ENCODE measurements around the gene UBR3.

UBR3 gene

DNA sequence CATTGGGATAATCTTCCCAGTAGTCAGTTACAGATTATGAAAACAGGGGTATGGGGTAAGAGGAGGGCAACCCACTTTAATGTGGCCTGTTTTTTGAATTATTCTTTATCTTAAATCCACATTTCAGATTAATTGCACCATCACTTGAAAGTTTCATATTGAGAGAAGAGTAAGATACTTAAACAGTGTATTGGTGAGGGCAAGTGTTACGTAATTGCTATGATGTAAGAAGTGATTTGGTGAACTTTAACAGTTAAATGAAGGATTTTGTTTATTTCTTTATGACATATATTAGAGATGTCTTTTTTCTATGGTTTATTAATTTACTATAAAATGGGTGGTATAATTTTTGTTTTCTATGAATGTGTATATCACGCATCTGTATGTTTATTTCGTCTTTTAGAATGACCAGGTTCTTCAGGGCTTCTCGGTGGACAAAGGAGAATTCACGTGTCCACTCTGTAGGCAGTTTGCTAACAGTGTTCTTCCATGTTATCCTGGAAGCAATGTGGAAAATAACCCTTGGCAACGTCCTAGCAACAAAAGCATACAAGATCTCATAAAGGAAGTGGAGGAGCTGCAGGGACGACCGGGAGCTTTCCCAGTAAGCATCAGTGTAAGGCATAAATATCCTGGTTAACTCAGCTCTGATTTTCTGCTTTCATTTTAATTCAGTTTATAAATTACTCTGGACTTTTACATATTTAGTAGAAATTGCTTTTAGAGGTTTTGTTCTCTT is 179.5 kb downstream of the UBR3 start:
- DNase-seq, result no peak

DNA sequence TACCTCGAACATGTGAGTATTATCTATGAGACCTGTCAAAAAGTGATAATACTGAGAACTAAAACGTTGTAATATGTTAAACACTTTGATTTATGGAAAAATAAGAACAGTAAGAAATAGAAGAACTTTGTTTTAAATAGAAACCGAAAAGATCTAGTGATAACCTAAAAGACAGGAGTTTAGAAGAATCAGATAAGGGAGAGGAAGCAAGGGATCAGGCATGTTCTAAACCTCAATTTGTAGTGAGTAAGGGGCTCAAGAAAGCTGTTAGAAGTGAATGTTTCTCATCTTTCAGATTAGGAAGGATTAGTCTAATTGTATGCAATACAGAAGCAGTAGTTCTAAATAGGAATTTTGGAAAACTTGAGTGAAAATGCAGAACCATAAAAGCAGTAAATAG is 182.0 kb downstream of the UBR3 start:
- DNase-seq, result no peak

DNA sequence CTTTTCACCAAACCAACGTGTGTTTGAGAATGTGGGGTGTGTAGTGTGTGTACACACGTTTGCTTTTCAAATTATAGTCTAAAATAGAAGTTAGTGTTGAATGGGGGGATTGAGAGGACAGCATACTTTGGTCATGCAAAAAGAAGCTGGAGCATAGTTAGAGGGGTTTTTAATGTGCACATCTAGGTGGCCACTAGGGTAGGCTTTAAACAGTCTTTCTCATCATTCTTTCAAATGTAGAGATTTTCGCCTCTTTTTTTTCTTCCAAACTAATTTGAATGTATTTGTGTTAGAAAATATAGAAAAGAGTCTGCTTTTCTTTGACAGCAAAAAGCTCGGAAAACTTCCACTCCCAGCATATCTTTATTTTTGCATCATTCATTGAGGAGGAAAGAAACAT is 185.5 kb downstream of the UBR3 start:
- no peak for DNase-seq

DNA sequence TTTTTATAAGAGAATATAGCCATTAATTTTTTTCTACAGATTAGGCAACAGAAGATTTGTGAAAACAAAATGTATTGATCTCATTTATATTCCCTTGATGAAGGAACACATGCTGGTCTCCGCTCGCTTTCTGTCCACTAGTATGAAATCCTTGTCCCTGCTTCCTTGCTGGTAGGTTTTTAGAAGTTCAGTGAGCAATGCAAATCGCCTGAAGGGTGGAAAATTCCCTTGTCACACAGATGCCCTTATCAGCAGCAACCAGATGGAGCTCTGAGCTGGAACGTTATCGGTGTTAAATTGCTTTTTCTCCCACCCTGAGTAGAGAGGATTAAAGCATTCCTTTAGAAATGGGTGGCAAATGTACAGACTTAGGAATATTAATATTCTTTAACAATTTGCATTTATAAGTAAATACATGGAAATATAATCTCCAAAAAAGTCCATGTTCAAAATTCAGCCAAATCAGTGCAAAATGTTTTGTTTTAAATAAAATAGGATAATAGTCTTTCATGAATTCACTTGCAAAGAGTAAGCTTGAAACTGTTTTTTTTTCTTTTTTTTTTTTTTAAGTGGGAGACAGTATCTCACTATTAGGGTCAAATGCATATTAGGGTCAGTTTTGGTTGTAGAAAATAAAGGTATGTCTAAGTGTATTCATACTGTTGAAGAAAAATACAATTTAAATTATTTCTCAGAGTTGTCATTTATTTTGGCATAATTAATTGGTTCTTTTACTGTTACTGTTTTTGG is 186.7 kb downstream of the UBR3 start:
- no peak for DNase-seq

DNA sequence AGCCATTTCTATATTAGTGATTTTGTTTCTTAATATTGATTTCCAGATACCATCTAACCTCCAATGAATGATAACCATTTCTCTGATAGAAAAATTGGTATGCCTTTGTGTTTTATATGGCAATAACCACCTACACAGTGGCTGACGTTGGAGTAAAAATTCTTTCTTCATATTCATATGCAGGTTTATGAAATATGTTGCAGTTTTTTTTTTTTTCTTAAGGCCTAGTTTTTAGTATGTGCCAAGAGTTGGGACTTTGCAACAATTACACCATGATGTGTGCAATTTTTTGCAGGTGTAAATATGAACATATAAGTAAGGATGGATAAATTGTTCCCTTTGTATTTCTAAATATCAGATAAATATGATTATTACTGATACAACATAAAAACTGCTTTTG is 187.5 kb downstream of the UBR3 start:
- no peak for DNase-seq

DNA sequence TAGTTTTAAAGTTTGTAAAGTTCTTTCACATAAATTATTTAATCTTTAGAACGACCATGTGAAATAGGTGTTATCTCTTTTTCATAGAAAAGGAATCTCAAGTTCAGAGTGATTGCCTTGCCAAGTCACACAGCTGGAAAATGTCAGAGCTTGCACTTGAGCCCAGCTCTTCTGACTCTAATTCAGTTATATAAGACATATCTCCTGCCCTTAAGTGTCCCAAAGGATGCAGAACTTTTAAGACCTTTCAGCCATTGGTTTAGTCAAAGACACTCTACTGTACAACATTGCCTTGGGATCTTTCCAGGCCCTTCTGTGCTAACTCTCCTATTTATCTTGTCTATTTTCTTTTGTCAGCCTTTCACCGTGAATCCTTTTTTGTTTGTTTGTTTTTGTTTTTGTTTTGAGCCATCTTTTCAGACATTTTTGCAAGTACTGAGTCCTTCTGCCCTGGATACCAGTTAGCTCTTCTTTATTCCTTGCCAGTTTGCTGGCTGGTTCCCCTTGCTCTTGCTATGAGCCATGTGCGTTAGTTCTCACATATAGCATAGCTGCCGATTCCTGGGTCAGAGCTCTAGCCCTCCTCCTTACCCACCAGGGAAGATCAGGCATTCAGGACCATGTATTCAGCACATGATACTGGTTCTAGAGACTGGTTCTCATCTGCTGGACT is 190.7 kb downstream of the UBR3 start:
- DNase-seq, result no peak

DNA sequence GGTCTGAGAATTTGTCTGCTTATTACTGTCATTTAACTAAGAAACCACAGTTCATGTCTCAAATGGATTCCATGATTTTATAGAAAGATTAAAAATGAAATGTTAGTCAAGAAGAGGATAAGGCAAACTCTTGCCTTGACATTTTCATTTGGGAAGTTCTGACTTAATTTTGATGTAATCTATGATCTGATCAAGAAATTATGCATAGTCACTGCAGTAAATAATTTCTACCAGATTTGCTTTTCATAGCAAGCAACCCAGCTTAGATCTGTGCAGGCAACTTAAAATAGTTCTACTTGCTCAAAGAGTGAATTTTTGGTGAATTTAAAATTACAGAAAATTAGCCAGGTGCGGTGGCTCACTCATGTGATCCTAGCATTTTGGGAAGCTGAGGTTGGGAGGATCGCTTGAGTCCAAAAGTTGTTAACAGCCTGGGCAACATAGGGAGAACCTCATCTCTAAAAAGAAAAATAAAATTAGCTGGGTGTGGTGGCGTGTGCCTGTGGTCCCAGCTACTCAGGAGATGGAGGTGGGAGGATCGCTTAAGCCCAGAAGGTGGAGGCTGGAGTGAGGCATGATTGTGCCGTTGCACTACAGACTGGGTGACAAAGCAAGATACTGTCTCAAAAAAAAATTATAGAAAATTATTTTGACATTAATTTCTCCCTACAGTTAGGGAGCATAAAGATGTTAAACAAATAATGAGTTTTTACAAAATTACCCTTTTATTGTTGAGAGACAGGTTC is 192.0 kb downstream of the UBR3 start:
- DNase-seq, result no peak

DNA sequence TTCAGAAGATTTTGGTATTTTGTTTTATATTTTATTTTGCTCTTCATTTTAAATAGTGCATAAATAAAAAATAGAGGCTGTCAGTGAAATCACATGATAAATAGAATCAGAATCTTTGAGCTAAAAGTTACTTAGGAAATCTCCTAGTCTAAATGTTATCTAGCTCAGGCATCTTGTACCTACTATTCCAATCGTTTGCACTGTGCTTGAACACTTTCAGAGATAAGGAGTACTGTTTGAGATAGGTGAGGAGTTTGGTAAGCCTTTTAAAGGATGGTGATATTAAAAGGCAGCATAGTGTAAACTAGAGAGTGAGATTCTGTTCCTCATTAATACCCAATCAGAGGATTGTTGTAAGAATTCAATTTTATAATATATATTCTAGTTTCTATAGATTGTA is 193.5 kb downstream of the UBR3 start:
- DNase-seq, result no peak

DNA sequence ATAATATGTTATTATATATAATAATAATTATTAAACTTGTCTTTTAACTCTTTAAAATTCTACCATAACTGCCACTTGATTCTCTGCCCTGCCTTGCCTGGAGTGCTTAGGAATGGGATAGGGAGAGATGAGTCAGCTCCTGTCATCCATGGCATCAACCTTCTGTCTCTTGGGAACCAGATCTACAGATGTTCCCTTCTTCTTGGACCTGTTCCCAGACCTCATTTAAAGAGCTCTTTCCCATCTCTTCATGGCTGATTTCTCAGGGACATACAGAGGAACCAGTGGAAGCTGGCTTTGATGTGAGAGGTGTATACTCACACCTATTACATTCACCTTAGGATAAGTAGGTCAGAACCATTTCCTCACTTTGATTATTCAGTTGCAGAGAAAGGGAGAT is 195.4 kb downstream of the UBR3 start:
- DNase-seq, result no peak

DNA sequence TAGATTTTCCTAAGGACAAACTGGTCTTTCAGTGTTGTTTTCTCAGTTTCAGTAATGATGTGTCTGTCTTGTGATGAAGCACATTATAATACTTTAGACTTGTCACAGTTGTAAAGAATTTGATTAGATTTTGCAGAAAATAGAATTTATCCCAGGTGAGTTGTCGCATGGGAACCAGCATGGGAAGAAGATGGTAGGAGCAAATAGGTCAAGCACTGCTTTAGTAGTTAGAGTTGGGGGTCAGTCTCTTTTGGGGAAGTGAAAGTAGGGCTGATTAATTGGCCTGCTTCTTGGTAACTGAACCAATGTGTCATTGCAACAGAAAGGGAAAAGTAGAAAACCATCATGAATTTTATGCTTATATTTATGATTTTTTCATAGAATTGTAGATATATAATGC is 197.5 kb downstream of the UBR3 start:
- no peak for DNase-seq

DNA sequence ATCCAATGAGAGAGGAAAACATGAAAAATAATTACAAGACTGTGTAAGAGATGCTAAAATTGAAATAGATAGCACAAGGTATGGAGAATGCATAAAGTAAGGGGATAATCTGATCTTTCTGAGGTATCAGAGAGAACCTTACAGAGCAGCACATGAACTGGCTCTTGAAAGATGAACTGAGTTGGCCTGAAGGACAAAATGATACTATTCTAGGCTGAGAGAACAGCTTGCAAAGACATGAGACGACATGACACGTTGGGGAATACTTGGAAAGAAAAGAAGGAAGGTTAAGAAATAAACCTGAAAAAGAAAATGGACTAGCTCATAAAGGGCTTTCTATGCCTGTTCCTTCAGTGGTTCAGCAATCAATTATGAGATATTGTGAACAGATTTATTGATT is 198.0 kb downstream of the UBR3 start:
- DNase-seq, result no peak

DNA sequence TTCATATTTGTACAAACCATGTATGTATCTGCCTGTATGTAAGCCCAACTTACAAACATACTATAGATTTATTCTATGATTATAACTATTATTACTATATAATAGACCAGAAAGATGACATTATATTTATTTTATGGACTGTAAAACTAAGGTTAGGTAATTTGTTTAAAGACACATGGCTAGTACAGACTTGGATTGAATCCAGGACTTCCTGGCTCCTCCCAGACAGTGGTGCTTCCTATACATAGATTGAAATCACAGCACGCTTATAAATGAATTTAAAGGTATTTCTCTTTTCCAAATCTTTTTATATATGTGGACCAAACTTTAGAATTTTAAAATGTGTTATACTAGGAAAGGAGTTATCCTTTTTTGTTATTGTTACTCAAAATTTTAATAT is 199.1 kb downstream of the UBR3 start:
- DNase-seq, result no peak

DNA sequence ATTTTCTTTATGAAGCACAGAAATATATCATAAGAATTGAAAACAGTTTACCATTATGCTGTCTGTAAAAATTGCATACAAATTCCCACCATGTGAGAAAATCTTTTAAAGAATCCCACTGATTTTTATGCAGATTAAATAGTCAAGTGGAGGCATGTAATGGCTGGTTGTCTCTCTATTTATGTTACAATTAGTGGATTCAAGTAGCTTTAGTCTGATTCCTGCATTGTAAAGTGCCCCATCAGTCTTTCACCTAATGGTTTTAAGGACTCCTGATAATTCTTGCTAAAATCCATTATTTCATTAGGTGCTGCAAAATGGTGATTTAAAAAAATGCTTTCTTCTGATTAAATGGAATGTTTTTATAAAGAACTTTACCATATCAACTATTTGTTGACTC is 202.3 kb downstream of the UBR3 start:
- no peak for DNase-seq

DNA sequence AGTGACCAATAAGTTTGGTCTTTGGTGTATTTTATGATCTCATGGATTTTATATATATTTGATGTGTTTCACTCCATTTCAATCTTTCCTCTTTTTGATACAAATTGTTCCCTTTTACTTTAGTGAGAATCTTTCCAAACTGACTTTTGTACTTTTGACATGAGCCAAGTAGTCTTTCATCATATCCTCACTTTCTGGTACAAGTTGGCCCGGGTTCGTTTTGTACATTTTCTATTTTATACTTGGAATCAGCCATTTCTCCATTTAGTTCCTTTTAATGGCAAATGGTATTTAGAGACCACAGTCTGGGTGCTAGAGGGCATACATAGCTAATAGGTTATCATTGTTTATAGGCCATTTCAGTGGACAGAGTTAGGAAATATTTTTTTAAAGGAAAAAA is 202.8 kb downstream of the UBR3 start:
- DNase-seq, result no peak

DNA sequence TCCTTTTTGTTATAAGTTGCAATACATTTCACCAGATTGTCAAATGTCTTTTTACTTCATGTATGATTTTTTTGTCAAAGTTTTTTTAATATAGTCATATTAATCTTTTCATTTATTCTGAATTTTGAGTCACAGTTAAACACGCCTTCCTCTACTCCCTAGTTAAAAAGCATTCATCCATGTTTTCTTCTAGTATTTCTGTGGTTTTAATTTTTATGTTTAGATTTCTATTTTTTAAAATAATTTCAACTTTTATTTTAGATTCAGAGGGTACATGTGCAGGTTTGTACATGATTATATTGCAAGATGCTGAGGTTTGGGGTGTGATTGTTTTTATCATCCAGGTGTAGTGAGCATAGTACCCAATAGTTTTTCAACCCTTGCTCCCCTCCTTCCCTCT is 204.0 kb downstream of the UBR3 start:
- no peak for DNase-seq

DNA sequence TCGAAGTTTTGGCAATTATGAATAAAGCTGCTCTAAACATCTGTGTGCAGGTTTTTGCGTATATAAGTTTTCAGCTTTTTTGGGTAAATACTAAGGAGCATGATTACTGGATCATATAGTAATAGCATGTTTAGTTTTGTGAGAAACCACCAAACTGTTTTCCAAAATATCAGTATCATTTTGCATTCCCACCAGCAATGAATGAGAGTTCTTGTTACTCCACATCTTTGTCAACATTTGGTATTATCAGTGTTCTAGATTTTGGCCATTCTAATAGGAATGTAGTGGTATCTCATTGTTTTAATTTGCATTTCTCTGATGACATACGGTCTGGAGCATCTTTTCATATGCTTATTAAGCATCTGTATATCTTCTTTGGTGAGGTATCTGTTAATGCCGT is 207.3 kb downstream of the UBR3 start:
- no peak for DNase-seq

DNA sequence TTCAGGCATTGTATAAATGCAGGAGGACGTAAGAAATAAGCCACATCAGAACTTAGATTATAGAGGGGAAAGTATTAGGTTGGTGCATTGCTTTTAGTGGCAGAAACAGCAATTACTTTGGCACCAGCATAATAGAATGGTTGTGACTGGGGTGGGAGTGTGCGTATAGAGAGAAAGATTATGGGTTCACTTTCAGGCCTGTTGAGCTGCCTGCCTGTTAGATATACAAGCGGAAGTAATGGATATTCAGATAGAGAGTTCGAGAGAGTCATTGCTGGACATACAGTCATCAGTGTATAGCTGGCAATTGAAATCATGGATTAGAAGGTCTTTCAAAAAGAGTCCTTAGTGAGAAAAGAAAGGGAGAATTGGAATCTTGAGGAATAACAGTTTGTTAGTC is 211.5 kb downstream of the UBR3 start:
- no peak for DNase-seq

DNA sequence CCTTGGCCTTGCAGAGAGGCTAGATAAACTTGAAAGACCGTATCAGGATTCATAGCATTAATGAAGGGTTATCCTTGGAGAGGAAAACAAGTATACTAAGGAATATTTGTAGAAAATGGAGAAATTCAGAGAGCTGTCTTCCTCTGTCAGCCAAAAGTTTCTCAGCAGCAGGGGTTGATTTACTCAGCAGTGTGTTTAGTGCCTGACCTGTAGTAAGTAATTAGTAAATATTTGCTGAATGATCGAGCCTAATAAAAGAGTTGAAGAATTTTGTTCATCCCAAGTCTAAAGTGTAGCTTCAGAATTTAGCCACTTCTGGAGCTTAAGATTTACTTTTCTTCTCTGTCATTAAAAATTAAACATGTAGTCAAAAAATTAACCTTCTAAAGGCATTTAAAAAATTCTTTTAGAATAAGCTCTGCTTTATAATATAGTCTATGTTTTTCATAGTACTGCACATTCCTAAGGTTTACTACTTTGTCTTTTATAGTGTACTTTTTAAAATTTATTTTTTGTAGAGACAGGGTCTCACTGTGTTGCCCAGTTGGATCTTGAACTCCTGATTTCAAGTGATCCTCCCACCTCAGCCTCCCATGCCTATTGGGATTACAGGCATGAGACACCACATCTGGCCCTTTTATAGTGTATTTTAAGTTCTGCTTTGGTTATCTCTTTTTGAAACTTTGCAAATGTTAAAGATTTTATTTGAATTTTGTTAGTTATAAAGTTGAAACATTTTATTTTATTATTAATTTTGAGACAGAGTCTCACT is 212.3 kb downstream of the UBR3 start:
- DNase-seq, result no peak

DNA sequence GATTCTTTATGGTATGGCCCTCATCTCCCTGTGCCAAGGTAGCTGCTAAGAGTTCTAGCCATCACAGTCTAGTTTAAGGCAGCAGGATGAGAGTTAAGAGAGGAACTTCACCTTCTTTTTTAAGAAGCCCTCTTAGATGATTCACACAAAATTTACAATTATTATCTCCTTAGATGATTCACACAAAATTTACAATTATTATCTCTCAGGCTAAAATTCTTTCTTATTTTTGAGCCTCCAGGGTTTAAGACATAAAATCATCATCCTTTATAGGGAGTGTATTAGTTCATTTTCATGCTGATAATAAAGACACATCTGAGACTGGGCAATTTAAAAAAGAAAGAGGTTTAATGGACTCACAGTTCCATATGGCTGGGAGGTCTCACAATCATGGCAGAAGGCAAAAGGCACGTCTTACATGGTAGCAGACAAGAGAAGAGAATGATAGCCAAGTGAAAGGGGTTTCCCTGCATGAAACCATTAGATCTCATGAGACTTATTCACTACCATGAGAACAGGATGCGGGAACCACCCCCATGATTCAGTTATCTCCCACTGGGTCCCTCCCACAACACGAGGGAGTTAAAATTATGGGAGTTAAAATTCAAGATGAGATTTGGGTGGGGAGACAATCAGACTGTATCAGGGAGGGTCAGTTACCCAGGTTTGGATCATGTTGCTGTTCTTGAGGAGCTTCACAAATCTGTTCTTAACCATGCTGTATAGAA is 217.7 kb downstream of the UBR3 start:
- DNase-seq, result no peak

DNA sequence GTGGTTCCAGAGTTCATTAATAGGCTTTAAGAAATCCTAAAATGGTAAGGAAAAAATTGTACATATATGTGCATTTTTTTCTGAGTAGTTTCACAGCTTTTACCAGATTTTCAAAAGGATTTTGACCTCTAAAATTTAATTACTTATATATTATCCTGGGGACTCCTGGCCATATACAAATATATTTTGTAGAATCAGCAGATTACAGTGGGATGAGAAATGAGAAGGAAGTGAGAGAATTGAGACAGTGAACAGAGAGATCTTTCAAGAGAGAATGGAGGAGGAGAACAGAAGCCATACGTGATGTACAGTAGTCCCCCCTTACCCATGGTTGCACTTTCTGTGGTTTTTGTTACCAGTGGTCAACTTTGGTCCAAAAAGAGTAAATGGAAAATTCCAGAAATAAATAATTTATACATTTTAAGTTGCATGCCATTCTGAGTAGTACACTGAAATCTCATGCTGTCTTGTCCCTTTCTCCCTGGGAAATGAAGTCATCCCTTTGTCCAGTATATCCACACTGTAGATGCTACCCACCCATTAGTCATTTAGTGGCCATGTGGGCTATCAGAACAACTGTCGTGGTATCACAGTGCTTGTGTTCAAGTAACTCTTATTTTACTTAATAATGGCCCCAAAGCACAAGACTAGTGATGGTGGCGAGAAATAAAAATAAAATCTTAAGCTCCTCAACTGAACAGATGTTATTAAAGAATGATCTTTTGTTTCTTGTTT is 220.2 kb downstream of the UBR3 start:
- no peak for DNase-seq

DNA sequence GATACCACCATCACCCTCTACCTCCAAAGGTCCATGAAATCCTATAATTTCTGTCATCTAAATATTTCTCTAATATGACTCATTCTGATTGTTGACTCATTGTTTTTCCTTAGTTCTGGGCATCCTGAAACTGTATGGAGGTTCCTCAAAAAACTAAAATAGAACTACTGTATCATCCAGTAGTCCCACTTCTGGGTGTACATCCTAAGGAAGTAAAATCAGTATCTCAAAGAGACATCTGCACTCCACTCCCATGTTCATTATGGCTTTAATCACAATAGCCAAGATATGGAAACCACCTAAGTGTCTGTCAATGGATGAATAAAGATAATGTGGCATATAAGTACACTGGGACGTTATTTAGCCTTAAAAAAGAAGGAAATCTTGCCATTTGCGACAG is 224.9 kb downstream of the UBR3 start:
- no peak for DNase-seq

Data from NCI-H2081 treated with DMSO at 0.1 percent for 48 hours (cell line).